ENCODE data around the gene EIF2AK2.

Gene EIF2AK2

DNA sequence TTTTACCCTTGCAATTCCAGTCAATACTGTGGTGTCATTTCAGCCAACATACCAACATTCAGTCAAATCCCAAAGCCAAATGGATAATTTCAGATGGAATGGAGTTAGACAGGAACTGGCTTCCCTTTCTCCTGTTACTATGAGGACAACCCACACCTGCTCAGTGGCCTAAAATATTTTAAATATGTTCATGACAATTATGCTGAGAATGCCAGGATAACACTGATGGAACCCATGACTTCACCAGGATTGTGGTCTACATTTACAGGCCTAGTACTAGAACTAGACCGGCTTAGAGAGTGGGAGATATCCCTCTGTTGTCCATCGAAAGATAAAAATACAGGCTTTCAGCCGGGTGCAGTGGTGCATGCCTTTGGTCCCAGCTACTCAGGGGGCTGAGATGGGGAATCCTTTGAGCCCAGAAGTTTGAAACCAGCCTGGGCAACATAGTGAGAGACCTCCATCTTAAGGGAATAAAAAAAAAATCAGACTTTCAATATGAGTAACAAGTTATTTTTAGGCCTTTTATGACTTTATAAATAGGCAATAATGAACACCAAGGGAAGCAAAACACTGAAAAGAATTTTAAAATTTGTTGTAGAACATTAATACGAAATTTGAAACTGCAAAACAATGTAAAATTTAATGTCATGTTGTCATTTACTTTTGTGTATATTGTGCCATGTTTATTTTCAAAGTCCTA lies 58.2 kb downstream of the EIF2AK2 start:
- no peak for DNase-seq (ENCODE audit: low spot score)

DNA sequence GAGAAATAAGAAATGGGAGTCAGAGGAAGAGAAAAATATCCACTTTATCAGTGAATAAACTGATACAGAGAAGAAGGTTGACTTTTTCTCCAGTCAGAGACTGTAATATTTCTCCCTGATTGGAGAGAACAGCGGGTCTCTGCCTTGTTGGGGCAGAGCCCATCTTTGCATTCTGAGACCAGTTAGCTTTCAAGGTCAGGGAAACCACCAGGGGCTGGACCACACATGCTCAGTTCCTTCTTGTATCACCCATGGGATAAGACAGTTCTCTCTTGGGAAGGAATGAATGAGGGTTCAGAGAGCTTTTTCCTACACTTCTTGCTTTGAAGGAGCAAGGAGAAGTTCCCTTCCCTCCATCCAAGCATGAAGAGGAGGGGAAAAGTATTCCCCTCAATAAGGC lies 60.2 kb downstream of the EIF2AK2 start:
- no peak for DNase-seq (ENCODE audit: low spot score)

DNA sequence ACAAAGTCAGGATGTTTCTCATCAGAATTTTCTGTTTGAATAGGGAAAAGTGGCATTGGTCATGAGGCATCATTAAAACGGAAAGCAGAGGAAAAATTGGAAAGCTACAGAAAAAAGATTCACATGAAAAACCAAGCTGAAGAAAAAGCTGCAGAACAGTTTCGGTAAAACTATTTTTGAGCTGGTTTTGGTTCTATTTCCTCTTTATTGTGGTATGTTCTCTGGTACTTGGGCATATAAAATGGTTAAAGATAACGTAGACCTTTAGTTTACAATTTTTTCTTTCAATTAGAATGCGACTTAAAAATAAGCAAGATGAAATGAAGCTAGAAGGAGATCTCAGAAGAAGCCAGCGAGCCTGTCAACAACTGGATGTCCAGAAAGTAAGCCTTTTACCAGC lies 64.9 kb downstream of the EIF2AK2 start:
- DNase-seq (ENCODE audit: low spot score): no peak

DNA sequence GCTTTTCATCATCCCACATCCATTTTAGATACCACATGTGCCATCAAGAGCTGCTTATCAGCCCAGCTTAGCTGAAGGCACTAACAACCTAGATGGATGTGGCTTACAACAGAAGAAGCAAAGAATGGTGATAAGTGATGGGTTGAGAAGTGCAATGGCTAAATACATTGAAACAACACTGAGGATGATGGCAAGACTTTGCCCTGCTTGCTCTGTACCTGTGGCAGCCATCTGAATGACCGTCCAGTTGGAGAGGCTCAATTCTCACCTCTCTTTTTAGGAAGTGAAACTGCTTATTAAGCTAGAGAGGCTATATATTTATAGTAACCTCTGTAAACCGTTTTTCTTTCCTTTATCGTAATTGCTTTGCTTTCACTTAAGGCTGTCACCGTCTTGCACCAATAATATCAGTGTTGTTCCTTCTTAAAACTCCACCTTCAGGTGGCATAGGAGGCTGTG lies 66.7 kb downstream of the EIF2AK2 start:
- no peak for DNase-seq (ENCODE audit: low spot score)

DNA sequence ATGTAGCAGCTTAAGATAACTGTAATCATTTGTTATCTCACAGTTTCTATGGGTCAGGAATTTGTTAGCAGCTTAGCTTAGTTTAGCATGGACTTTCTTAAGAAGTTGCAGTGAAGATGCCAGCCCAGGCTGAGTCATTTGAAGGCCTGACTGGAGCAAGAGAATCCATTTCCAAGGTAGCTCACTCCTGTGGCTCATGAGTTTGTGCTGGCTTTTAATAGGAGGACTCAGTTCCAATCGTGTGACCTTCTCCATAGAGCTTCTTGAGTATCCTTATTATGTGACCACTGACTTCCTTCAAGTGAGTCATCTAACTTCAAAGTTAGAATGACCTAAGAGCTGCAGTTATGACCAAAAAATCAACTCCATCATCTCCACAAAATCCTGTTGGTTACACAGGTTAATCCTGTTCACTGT lies 71.0 kb downstream of the EIF2AK2 start:
- peak; percentile 16 for DNase-seq (ENCODE audit: low spot score)

DNA sequence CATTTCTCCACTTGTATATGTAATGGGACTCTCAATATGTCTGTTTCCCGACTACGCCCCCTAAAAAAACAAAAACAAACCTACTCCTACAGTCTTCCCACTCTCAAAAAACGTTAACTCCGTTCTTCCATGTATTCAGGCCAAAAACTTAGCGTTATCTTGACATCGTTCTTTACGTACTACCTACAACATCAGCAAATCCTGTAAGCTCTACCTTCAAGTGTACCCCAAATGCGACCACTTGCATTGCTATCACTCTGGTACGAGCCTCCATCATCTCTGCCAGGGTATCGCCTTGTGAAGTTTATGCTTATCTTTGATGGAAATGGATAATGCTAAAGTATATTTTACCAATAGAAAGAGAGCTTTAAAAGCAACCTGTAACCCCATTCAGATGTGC lies 72.0 kb downstream of the EIF2AK2 start:
- DNase-seq (ENCODE audit: low spot score): no peak

DNA sequence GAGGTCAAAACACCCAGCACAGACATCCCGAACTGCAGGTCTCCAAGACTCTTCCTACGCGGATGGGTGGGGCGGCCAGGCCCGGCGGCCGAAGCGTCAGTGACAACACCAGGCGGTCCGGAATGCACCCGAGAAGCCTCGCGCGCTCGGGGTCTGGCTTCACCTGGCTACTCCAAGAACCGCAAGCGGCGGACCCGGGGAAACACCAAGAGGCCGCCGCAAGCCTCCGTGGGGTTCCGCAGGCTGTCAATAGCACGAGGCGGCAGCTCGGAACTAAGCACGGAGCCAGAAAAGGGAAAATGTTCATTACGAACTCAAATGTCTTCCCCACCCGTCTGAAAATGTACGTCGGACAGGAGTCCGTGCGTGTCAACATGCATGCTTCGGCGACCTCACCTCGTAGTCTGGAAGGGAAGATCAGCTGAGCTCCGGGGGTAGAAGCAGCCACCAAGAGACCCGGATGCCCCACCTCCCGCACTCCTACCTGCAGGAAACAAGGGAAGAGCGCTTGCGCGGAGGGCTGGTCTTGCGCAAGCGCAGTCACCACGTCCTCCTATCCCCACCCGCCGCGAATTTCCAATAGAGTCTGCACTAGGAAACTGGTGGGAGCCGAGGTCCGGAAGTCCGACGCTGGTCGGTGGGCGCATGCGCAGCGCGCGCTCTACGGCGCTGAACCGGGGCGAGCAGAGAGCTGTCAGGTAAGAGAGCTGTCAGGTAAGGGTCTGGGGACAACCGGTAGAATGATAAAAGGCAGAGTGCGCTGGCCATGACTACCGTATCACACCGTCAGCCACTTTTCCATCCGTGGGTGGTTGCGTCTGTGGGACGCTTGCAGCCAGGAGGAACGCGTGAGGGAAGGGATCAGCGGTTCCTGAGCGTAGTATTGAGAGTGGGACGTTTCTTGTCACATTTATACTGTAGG lies 72.6 kb downstream of the EIF2AK2 start, which contains the start of the genes GPATCH11 and HEATR5B:
TSS of gene GPATCH11 (plus strand) at position 646 of the 922 bp plus-strand sequence. CDS start 3,864 bp downstream, outside the sequence.
TSS of gene HEATR5B (minus strand) at position 500 of the 922 bp plus-strand sequence. CDS start 958 bp downstream, outside the sequence.
- peak; percentile 94 for DNase-seq (ENCODE audit: low spot score)

DNA sequence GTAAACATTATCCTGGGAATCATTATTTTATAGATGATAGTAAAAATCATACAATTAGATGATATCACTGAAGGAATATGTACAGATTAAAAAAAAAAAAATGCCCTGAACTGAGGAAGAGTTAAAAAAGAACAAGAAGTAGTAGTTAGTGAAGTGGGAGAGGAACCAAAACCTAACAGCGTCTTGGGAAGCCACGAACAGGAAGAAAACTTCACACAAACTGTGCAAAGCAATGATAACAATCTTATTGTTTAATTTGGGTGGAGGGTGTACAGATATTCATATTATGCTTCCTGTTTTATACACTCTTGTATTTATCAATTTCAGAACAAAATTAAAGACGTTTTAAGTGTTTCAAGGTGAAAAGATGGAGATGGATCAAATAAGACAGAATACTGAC lies 76.1 kb downstream of the EIF2AK2 start:
- DNase-seq (ENCODE audit: low spot score): no peak

DNA sequence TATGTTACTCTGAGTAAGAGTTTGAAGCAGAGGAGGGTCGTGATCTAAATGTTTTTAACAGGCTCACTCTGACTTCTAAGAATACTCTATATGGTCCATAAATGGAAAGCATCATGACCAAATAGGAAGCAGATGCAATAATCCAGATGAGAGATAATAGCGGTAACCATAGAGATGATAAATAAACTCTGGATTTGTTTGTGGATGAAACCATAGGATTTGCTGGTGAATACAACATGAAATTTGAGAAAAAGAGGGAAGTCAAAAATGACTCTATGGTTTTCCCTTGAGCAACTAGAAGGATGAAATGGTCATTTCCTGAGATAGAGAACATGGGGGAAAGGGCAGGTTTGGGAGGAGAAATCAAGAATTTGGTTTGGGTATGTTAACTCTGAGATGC lies 76.5 kb downstream of the EIF2AK2 start:
- no peak for DNase-seq (ENCODE audit: low spot score)

DNA sequence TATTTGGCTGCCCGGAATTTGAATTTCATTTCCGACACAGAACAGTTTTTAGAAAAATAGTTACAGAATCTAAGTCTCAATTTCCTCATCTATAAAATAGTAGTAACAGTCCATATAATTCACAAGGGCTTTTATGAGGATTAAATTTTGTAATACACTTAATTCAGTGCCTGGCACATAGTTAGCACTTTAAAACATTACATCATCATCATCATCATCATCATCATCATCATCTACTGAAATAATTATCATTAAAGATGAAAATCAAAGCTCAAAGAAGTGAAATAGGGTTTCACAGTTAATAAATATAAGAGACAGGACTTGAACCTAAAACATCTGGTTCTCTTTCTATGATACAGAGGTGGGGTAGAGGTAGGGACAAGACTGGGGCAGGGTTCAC lies 85.8 kb downstream of the EIF2AK2 start:
- DNase-seq (ENCODE audit: low spot score): no peak

DNA sequence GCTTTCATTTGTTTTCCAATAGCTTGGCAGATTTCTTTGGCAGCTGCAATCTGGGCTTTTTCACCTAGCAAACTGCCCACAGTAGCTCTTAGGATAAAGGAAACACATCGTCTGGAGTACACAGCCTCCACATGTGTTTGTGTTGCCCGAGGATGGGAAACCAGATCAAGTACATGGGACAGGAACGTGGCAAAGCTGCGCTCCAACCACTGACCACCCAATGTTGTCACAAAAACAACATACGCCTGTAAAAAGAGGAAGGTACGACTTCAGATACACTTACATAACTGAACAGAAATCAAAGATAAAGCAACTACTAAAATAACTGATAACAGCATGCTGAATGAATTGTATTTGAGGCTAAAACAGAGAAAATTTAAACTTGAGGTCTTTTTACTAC lies 88.1 kb downstream of the EIF2AK2 start:
- DNase-seq (ENCODE audit: low spot score): no peak

DNA sequence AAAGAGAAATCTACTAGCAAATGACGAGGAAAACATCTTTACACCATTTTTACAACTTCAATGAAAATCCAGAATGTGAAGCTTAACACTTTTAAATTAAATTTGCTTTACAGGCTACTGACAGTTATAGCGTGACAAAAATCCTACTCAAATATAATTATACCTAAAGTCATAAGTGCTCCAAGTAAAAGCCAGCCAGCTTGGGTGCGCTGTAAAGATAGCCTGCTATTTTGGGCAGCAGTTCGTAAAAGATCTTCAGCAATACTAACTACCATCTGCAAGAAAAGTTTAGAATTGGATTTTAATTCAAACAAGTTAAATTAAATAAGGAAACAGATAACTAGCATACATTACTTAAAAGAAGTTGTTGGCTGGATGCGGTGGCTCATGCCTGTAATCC lies 95.0 kb downstream of the EIF2AK2 start:
- no peak for DNase-seq (ENCODE audit: low spot score)

DNA sequence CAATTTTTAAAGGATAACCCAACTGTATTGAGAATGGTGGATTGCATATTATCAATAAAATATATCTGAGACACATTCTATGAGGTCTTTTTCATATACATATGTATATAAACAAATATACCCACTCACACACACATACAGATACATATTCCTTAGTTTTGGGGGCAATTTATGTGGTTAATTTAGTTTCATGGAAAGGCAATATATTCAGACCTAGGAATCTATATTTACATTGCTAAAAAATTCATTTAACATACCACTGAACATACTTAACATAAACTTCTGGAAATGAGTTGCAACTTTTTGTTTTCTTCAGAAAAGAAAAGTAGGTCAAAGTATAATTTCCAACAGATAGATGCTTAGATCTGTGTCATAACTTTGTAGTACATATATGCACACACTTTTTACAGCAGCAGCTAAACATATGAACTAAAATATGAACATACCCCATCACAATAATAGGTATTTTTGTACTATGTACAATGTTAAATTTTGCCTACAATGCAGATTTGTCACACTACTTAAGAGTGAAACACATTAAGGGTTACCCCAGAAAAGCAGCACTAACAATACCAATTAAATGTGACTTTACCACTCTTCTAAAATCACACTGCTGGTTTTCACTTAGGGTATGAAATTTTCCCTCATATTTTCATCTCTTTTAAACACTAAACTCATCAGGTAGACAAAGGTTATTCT lies 95.6 kb downstream of the EIF2AK2 start:
- no peak for DNase-seq (ENCODE audit: low spot score)

DNA sequence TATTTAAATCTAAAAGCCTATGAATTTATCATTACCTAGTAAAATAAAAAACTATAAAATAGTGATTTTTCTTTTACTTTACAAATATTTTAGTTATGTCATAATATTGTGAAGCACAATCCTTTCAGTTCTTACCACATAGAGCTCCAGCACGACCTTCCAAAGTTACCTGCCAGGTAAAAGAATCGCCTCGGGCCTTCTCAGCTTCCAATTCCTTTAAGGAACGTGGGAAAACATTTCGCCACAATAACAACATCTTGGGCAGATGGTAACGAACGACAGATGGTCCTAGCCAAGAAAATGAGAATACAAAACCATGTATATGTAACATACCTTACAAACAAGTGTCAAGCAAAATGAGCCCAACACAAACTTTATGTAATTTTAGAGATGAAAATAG lies 96.3 kb downstream of the EIF2AK2 start:
- DNase-seq (ENCODE audit: low spot score): no peak

DNA sequence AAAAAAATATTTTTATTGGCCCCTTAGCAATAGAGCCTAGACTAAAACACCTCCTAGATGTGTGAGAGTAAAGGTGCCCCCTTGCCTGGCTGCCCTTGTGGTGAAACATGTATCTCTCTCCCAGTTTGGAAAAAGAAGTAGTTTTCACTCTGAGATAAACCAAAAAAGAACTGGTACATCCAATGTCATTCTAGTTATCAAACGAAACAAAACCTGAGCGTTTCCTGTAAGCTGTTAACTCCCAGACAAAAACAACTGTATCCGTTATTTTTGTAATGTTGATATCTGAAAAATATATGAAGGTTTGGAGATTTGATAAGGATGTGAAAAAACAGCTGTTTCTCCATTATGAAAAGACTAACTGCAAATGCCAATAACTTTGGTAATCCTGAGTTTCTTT lies 96.9 kb downstream of the EIF2AK2 start:
- DNase-seq (ENCODE audit: low spot score): no peak

DNA sequence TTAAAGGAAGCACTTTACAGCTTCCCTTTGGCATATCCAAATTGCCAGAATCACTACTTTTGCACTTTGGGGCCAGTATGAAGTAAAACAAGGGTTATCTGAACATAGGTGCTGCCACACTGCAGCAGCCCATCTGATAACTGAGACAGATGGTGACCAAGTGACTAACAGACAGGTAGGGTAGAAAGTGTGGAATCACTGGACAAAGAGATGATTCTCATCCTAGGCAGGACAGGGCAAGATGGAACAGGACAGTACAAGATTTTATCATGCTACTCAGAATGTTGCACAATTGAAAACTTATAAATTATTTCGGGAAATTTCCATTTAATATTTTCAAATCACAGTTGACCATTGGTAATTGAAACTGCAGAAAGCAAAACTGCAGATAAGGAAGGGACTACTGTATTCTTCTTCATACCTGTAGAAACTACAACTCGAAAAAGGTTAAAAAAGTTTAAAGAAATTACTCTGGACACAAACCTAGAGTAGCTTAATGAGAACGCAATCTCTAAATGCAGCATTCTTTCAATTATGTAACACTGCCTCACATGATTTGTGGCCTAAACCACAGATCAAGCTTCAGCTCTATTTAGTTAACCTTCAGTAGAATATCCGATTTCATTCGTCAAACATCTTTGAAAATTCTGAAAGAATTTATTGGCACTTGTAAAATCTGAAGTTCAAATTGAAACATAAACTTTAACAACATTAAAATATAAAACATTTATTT lies 104.0 kb downstream of the EIF2AK2 start:
- DNase-seq (ENCODE audit: low spot score): no peak
